Thyroid gland (tissue), 4 donors: ENCODE results near the gene SQSTM1. TPM values are rescaled to one million over a fixed set of nuclear protein-coding genes. Genes with fewer than 3 reads are reported as not detected.
A peak's percentile ranks its signal among the peaks of the same experiment; 100 is the strongest.

Experiments used
- DNase-seq, 2 donors: peaks; one replicate each; pipeline ENCODE4 v3.0.0-alpha.2; 2019
- H3K27ac ChIP-seq, 3 donors: fragments of 200-600 bp; sonication (generic); 1 replicate in 2 of 3; 2 replicates in 1 of 3; pipeline ENCODE4 v1.5.1; 2016 to 2019; ENCODE audit warnings: mild to moderate bottlenecking in 1 of 3, moderate library complexity in 1 of 3
- H3K27me3 ChIP-seq: fragments of 200-600 bp; sonication (generic); one replicate; pipeline ENCODE4 v1.5.1; 2019
- H3K36me3 ChIP-seq, 2 donors: fragments of 200-600 bp; sonication (generic); one replicate each; pipeline ENCODE4 v1.5.1; 2016 to 2019
- H3K4me1 ChIP-seq, 2 donors: fragments of 200-600 bp; sonication (generic); one replicate each; pipeline ENCODE4 v1.5.1; 2017 to 2019
- H3K4me3 ChIP-seq, 3 donors: fragments of 200-600 bp; sonication (generic); replicated peaks in 1 of 3; 1 replicate in 2 of 3; 2 replicates in 1 of 3; pipeline ENCODE4 v1.5.1; 2016; ENCODE audit warnings: mild to moderate bottlenecking in 1 of 3
- H3K9me3 ChIP-seq: fragments of 200-600 bp; sonication (generic); one replicate; pipeline ENCODE4 v1.5.1; 2017
- CTCF ChIP-seq, 6 experiments: fragments of 200-600 bp in 3 of 6; fragments of 450-650 bp in 3 of 6; sonication (generic) in 3 of 6; IDR thresholded peaks; one replicate each; pipeline ENCODE4 v1.5.1; 2016 to 2019; ENCODE audit warnings: antibody characterized with exemption in 6 of 6, mild to moderate bottlenecking in 2 of 6, inconsistent platforms in 1 of 6, moderate library complexity in 1 of 6
- POLR2A ChIP-seq, 2 donors: fragments of 450-650 bp; IDR thresholded peaks; one replicate each; pipeline ENCODE4 v1.6.1; 2017; ENCODE audit warnings: antibody characterized with exemption in 2 of 2, mild to moderate bottlenecking in 2 of 2, moderate library complexity in 1 of 2
- WGBS, 2 donors: methylation state at CpG; one replicate each; pipeline ENCODE4 v1.1.5; 2017; 5-methylcytosine and 5-hydroxymethylcytosine counted together
- intact Hi-C: fragments of 100-400 bp; cut with DNase I; formaldehyde crosslinking; loops from one replicate; pipeline ENCODE4 v1.15.1; 2023
- total RNA-seq, 4 donors: library from RNA; depleted of rRNA; stranded (reverse); fragments of >200 nt; gene quantifications; one replicate each; pipeline ENCODE4 v1.2.3, GENCODE V29; 2016

The SQSTM1 gene
- total RNA-seq, 4 donors from 2014 or later = 649 to 1,146 (median 971) TPM

GRCh38 chr5:179868541-179868940, 47.8 kb downstream of the SQSTM1 start:
- H3K27me3 ChIP-seq = no peaks in the 10 kb centered on the region
- WGBS, 2 donors = 95 to 100% methylated on average over 7 to 8 of the region's 14 CpGs
- intact Hi-C loops = no loop called here

GRCh38 chr5:179869101-179869500, 48.4 kb downstream of the SQSTM1 start:
- DNase-seq = no peak
- Histone ChIP-seq H3K27ac (no peak overlapping the region), H3K36me3 (peaks cover 28 to 38% of the 10 kb centered on the region in 2 donors), H3K4me3 (no peak overlapping the region), H3K9me3 (no peaks in the 10 kb centered on the region), H3K27me3 (no peaks in the 10 kb centered on the region), H3K4me1 (peaks cover 0 to 6% of the 10 kb centered on the region in 2 donors)
- 79 to 100% methylated on average over 2 to 4 of the region's 5 CpGs for WGBS, 2 donors
- intact Hi-C loops = no loop called here
- TF ChIP-seq POLR2A (IDR thresholded peaks at IDR 0.05) (no peak), CTCF (IDR thresholded peaks at IDR 0.05) (no peak)

More at GRCh38 chr5:179868541-179868940, 47.8 kb downstream of the SQSTM1 start:
- H3K4me3 ChIP-seq = no peak overlapping the region
- no peak for TF ChIP-seq POLR2A (IDR thresholded peaks at IDR 0.05)
- TF ChIP-seq CTCF (IDR thresholded peaks at IDR 0.05) = no peak
- no peaks in the 10 kb centered on the region for H3K9me3 ChIP-seq
- peaks cover 0 to 6% of the 10 kb centered on the region in 2 donors for H3K4me1 ChIP-seq
- DNase-seq = no peak
- H3K36me3 ChIP-seq = peaks cover 28 to 38% of the 10 kb centered on the region in 2 donors
- H3K27ac ChIP-seq = no peak overlapping the region

GRCh38 chr5:179869641-179870402, 49.1 kb downstream of the SQSTM1 start:
- peaks cover 33 to 38% of the 10 kb centered on the region in 2 donors for H3K36me3 ChIP-seq
- intact Hi-C loops = no loop called here
- no peaks in the 10 kb centered on the region for H3K9me3 ChIP-seq
- TF ChIP-seq POLR2A (IDR thresholded peaks at IDR 0.05) (no peak), CTCF (IDR thresholded peaks at IDR 0.05) (no peak)
- 83 to 90% methylated on average over 8 to 12 of the region's 16 CpGs for WGBS, 2 donors
- H3K27ac ChIP-seq = no peak overlapping the region
- peaks cover 0 to 6% of the 10 kb centered on the region in 2 donors for H3K4me1 ChIP-seq
- peak in 1 of 2 donors; percentile 44 for DNase-seq
- H3K4me3 ChIP-seq = no peak overlapping the region
- H3K27me3 ChIP-seq = no peaks in the 10 kb centered on the region

DNA sequence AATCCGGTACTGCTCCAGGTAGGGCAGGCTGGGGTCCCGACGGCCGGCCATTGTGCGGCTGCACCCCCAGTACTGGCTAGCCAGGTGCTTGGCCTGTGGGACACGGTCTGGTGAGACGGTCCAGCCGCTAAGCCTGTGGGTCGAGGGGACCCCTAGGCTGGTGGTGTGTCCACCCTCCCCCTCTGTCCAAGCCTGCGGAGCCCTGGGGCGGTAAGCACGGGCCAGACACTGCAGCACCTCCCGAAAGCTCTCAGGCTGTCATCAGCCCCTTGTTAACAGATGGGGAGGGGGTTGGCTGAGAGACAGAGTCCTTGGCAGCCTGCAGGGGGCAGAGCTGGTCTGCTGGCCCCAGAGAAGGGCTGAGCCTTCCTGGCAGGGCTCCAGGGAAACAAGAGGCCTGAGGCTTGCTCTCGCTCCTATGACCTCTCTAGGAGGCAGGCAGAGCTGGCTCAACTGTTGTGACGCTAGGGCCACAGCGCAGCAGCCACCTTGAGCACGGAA, 49.7 kb downstream of the SQSTM1 start:
- peaks cover 37 to 42% of the 10 kb centered on the region in 2 donors for H3K36me3 ChIP-seq
- 32 to 64% methylated on average over 4 to 8 of the region's 17 CpGs for WGBS, 2 donors

More for the DNA sequence above, 49.7 kb downstream of the SQSTM1 start:
- Histone ChIP-seq H3K4me1 (peaks cover 0 to 6% of the 10 kb centered on the region in 2 donors), H3K4me3 (no peak overlapping the region), H3K9me3 (no peaks in the 10 kb centered on the region), H3K27ac (peak overlapping the region in 1 of 3 donors; percentile 51), H3K27me3 (no peaks in the 10 kb centered on the region)
- TF ChIP-seq POLR2A (IDR thresholded peaks at IDR 0.05) (no peak), CTCF (IDR thresholded peaks at IDR 0.05) (peak in 4 of 6 experiments; percentile 9 to 49 (median 24))
- intact Hi-C loops = no loop called here
- DNase-seq = peak; percentile 88 to 91
